Liver (tissue), 9 donors: ENCODE data around the gene EIF4E. TPM values are rescaled to one million over a fixed set of nuclear protein-coding genes. Genes with fewer than 3 reads are reported as not detected.

Experiments
- DNase-seq: peaks from one replicate; pipeline ENCODE4 v3.0.0-alpha.2; 2017; ENCODE audit warnings: low spot score
- H3K27ac ChIP-seq, 2 donors: one replicate each; pipeline ENCODE4 v1.7.0; 2013; ENCODE audit warnings: inconsistent platforms in 2 of 2, low read length in 2 of 2, control low read depth in 1 of 2, low read depth in 1 of 2, mild to moderate bottlenecking in 1 of 2
- H3K27me3 ChIP-seq, 4 donors: one replicate each; pipeline versions ENCODE4 v1.6.1 to v1.7.0; 2013; ENCODE audit warnings: low read length in 3 of 4, inconsistent platforms in 1 of 4, mild to moderate bottlenecking in 1 of 4, moderate library complexity in 1 of 4; ENCODE audit not compliant: control insufficient read depth in 4 of 4, insufficient read depth in 4 of 4
- H3K36me3 ChIP-seq, 4 donors: one replicate each; pipeline versions ENCODE4 v1.6.1 to v1.7.0; 2013; ENCODE audit warnings: low read length in 3 of 4, mild to moderate bottlenecking in 3 of 4, low read depth in 1 of 4, moderate library complexity in 1 of 4; ENCODE audit not compliant: control insufficient read depth in 4 of 4, insufficient read depth in 3 of 4
- H3K4me1 ChIP-seq, 4 donors: one replicate each; pipeline versions ENCODE4 v1.6.1 to v1.7.0; 2013; ENCODE audit warnings: low read length in 3 of 4, mild to moderate bottlenecking in 3 of 4, moderate library complexity in 1 of 4; ENCODE audit not compliant: control insufficient read depth in 4 of 4, insufficient read depth in 4 of 4
- H3K4me3 ChIP-seq, 3 donors: one replicate each; pipeline versions ENCODE4 v1.6.1 to v1.7.0; 2013; ENCODE audit warnings: low read length in 3 of 3, control low read depth in 1 of 3, low read depth in 1 of 3, mild to moderate bottlenecking in 1 of 3
- H3K9ac ChIP-seq, 2 donors: one replicate each; pipeline ENCODE4 v1.7.0; 2013; ENCODE audit warnings: low read length in 2 of 2, mild to moderate bottlenecking in 2 of 2, moderate library complexity in 2 of 2, control low read depth in 1 of 2, low read depth in 1 of 2
- H3K9me3 ChIP-seq, 4 donors: one replicate each; pipeline versions ENCODE4 v1.6.1 to v1.7.0; 2013; ENCODE audit warnings: low read length in 3 of 4; ENCODE audit not compliant: control insufficient read depth in 4 of 4
- ATF3 ChIP-seq: IDR thresholded peaks from 2 replicates; pipeline ENCODE4 v1.6.1; 2016; ENCODE audit warnings: antibody characterized with exemption
- CTCF ChIP-seq: fragments of 150-350 bp; IDR thresholded peaks from 2 replicates; pipeline ENCODE4 v1.5.1; 2017; ENCODE audit warnings: improper control_type of control experiment, low read depth, low read length; ENCODE audit not compliant: missing input control
- FOXA2 ChIP-seq: IDR thresholded peaks from 2 replicates; pipeline ENCODE4 v1.6.1; 2016; ENCODE audit warnings: antibody characterized with exemption
- GABPA ChIP-seq, 2 donors: IDR thresholded peaks in 1 of 2; conservative IDR thresholded peaks in 1 of 2; 2 replicates each; pipeline ENCODE4 v1.6.1; 2016; ENCODE audit warnings: antibody characterized with exemption in 2 of 2, mild to moderate bottlenecking in 1 of 2, moderate library complexity in 1 of 2
- HNF4G ChIP-seq: IDR thresholded peaks from 2 replicates; pipeline ENCODE4 v1.6.1; 2016; ENCODE audit warnings: antibody characterized with exemption
- JUND ChIP-seq, 2 donors: IDR thresholded peaks; 2 replicates each; pipeline ENCODE4 v1.6.1; 2016; ENCODE audit warnings: antibody characterized with exemption in 2 of 2
- MAX ChIP-seq: IDR thresholded peaks from 2 replicates; pipeline ENCODE4 v1.6.1; 2016; ENCODE audit warnings: antibody characterized with exemption
- NR2F2 ChIP-seq: IDR thresholded peaks from 2 replicates; pipeline ENCODE4 v1.6.1; 2016; ENCODE audit warnings: antibody characterized with exemption
- RXRA ChIP-seq, 2 donors: IDR thresholded peaks; 2 replicates each; pipeline ENCODE4 v1.6.1; 2017 to 2018; ENCODE audit warnings: antibody characterized with exemption in 2 of 2, mild to moderate bottlenecking in 1 of 2
- SP1 ChIP-seq: IDR thresholded peaks from 2 replicates; pipeline ENCODE4 v1.6.1; 2018; ENCODE audit warnings: antibody characterized with exemption, mild to moderate bottlenecking
- YY1 ChIP-seq: IDR thresholded peaks from 2 replicates; pipeline ENCODE4 v1.6.1; 2016; ENCODE audit warnings: antibody characterized with exemption, mild to moderate bottlenecking
- WGBS: extraction: QIAGEN DNeasy Blood & Tissue Kit; methylation state at CpG from one replicate; pipeline ENCODE4 v1.1.7; 2013; 5-methylcytosine and 5-hydroxymethylcytosine counted together
- polyA plus RNA-seq, 2 donors: library from polyadenylated mRNA; stranded (reverse) in 1 of 2; unstranded in 1 of 2; fragments of 200-250 nt in 1 of 2; fragments of >200 nt in 1 of 2; fragmentation: Nextera tagmentation in 1 of 2; extraction: Ambion mirVana in 1 of 2; gene quantifications; one replicate each; pipeline versions ENCODE4 v1.2.1 to v1.2.3, GENCODE V29; 2013 to 2015
- total RNA-seq, 2 donors: library from RNA; depleted of rRNA; stranded (reverse); fragments of >200 nt; gene quantifications; one replicate each; pipeline ENCODE4 v1.2.3, GENCODE V29; 2014
- TF ChIP-seq, protein P1 (sequence below): IDR thresholded peaks from 2 replicates; pipeline ENCODE4 v1.6.1; 2016; ENCODE audit warnings: antibody characterized with exemption
- donor health status: healthy.
- donor health status: healthy.
- donor health status: healthy.
- donor health status: healthy.
- donor health status: healthy.

Gene EIF4E
- total and polyA plus RNA-seq, 4 donors = 32.0 to 64.6 (median 52.2) TPM

- no peak overlapping the region for H3K4me3 ChIP-seq
- TF ChIP-seq CTCF = no peak
- TF ChIP-seq MAX = no peak
- TF ChIP-seq SP1 = no peak
- TF ChIP-seq GABPA (IDR thresholded peaks at IDR 0.05 in 1 of 2, conservative IDR thresholded peaks at IDR 0.05 in 1 of 2) = no peak
- TF ChIP-seq YY1 = no peak
- TF ChIP-seq HNF4G = no peak
- TF ChIP-seq JUND (IDR thresholded peaks at IDR 0.05) = no peak
- WGBS = 96% methylated on average over 1 of the region's 1 CpG
- peaks cover 0 to 3% (median under 1%) of the 10 kb centered on the region in 4 donors for H3K4me1 ChIP-seq
- no peak overlapping the region for H3K9ac ChIP-seq
- H3K27ac ChIP-seq = no peak overlapping the region
- H3K9me3 ChIP-seq = no peaks in the 10 kb centered on the region
- H3K27me3 ChIP-seq = no peaks in the 10 kb centered on the region
- H3K36me3 ChIP-seq = peaks cover 3 to 14% (median 9%) of the 10 kb centered on the region in 4 donors
- DNase-seq = no peak
Observed at GRCh38 chr4:98899277-98899676, 29.7 kb downstream of the EIF4E start.

DNA sequence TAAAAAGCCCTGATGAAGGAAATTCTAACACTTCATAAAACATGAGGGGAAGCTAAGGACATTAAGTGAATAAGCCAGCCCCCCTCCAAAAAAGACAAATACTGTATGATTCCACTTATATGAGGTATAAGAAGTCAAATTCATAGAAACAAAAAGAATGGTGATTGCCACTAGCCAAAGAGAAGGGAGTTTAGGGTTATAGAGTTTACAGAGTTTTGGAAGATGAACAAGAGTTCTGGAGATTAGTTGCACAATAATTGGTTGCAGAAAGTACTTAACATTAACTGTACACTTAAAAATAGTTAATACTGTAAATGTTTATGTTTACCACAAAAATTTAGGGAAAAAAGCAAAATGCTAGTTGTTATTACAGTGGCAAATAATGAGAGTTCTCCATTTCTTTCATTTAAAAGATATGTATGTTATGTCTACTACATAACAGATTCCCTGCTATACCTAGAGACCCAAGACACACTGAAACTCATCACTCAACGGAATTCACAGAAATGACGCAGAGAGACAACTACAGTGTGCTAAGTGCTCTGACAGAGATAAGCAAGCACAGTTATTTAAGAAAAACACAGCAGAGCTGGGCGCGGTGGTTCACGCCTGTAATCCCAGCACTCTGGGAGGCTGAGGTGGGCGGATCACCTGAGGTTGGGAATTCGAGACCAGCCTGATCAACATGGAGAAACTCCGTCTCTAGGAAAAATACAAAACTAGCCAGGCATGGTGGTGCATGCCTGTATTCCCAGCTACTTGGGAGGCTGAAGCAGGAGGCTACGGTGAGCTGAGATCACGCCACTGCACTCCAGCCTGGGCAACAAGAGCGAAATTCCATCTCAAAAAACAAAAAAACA, 37.2 kb downstream of the EIF4E start:
- 99% methylated on average over 11 of the region's 11 CpGs for WGBS
- TF ChIP-seq JUND (IDR thresholded peaks at IDR 0.05) (no peak), NR2F2 (no peak), FOXA2 (no peak), ATF3 (no peak), YY1 (no peak), RXRA (IDR thresholded peaks at IDR 0.05) (no peak), CTCF (no peak), HNF4G (no peak), MAX (no peak), GABPA (IDR thresholded peaks at IDR 0.05 in 1 of 2, conservative IDR thresholded peaks at IDR 0.05 in 1 of 2) (no peak)
- TF ChIP-seq, protein P1, sequence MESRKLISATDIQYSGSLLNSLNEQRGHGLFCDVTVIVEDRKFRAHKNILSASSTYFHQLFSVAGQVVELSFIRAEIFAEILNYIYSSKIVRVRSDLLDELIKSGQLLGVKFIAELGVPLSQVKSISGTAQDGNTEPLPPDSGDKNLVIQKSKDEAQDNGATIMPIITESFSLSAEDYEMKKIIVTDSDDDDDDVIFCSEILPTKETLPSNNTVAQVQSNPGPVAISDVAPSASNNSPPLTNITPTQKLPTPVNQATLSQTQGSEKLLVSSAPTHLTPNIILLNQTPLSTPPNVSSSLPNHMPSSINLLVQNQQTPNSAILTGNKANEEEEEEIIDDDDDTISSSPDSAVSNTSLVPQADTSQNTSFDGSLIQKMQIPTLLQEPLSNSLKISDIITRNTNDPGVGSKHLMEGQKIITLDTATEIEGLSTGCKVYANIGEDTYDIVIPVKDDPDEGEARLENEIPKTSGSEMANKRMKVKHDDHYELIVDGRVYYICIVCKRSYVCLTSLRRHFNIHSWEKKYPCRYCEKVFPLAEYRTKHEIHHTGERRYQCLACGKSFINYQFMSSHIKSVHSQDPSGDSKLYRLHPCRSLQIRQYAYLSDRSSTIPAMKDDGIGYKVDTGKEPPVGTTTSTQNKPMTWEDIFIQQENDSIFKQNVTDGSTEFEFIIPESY = no peak
- no peak for DNase-seq

More for the DNA sequence above, 37.2 kb downstream of the EIF4E start:
- no peak overlapping the region for H3K4me3 ChIP-seq
- H3K9me3 ChIP-seq = no peaks in the 10 kb centered on the region
- peaks cover 0 to 16% (median 13%) of the 10 kb centered on the region in 4 donors for H3K36me3 ChIP-seq
- H3K27me3 ChIP-seq = no peaks in the 10 kb centered on the region
- H3K9ac ChIP-seq = no peak overlapping the region
- no peak overlapping the region for H3K27ac ChIP-seq
- no peaks in the 10 kb centered on the region for H3K4me1 ChIP-seq
